Spleen (tissue), 11 donors: ENCODE measurements around the gene NDNF. TPM values are rescaled to one million over a fixed set of nuclear protein-coding genes. Genes with fewer than 3 reads are reported as not detected.

ENCODE experiments used
- DNase-seq: peaks from one replicate; pipeline ENCODE4 v3.0.0-alpha.2; 2020
- H3K27ac ChIP-seq, 8 donors: fragments of 200-600 bp; sonication (generic) in 7 of 8; 1 replicate in 4 of 8; 2 replicates in 4 of 8; pipeline versions ENCODE4 v1.5.0 to v1.8.0; 2016 to 2021; ENCODE audit warnings: inconsistent platforms in 4 of 8, mild to moderate bottlenecking in 4 of 8, moderate library complexity in 1 of 8
- H3K27me3 ChIP-seq, 7 donors: fragments of 200-600 bp; sonication (generic) in 6 of 7; replicated peaks in 1 of 7; 1 replicate in 4 of 7; 2 replicates in 3 of 7; pipeline versions ENCODE4 v1.5.0 to v1.8.0; 2016 to 2021; ENCODE audit warnings: inconsistent platforms in 3 of 7, mild to moderate bottlenecking in 1 of 7
- H3K36me3 ChIP-seq, 6 donors: fragments of 200-600 bp; sonication (generic) in 5 of 6; 1 replicate in 4 of 6; 2 replicates in 2 of 6; pipeline versions ENCODE4 v1.5.0 to v1.8.0; 2016 to 2021; ENCODE audit warnings: inconsistent platforms in 2 of 6
- H3K4me1 ChIP-seq, 6 donors: fragments of 200-600 bp; sonication (generic) in 5 of 6; 1 replicate in 3 of 6; 2 replicates in 3 of 6; pipeline versions ENCODE4 v1.5.0 to v1.8.0; 2016 to 2021; ENCODE audit warnings: inconsistent platforms in 3 of 6
- H3K4me3 ChIP-seq, 8 donors: fragments of 200-600 bp; sonication (generic) in 7 of 8; 1 replicate in 4 of 8; 2 replicates in 4 of 8; pipeline versions ENCODE4 v1.5.0 to v1.8.0; 2016 to 2021; ENCODE audit warnings: inconsistent platforms in 4 of 8, mild to moderate bottlenecking in 4 of 8, moderate library complexity in 2 of 8
- H3K9me3 ChIP-seq, 8 donors: fragments of 200-600 bp; sonication (generic) in 7 of 8; 1 replicate in 4 of 8; 2 replicates in 4 of 8; pipeline versions ENCODE4 v1.5.0 to v1.8.0; 2016 to 2021; ENCODE audit warnings: inconsistent platforms in 4 of 8
- POLR2A ChIP-seq, 3 donors: fragments of 450-650 bp; IDR thresholded peaks; one replicate each; pipeline ENCODE4 v1.5.1; 2017; ENCODE audit warnings: antibody characterized with exemption in 3 of 3, mild to moderate bottlenecking in 1 of 3
- POLR2AphosphoS5 ChIP-seq, 3 donors: sonication (generic); formaldehyde crosslinking; IDR thresholded peaks; one replicate each; pipeline ENCODE4 v1.5.1; 2017; ENCODE audit warnings: antibody characterized with exemption in 3 of 3
- WGBS, 5 donors: extraction: QIAGEN DNeasy Blood & Tissue Kit in 3 of 5; methylation state at CpG; one replicate each; pipeline versions ENCODE4 v1.1.5 to v1.1.7; 2013 to 2018; 5-methylcytosine and 5-hydroxymethylcytosine counted together
- intact Hi-C: fragments of 100-400 bp; cut with DNase I; formaldehyde crosslinking; loops from one replicate; pipeline ENCODE4 v1.15.0; 2023; ENCODE audit warnings: low total_unique reads
- polyA plus RNA-seq, 3 donors: library from polyadenylated mRNA; stranded (reverse); fragments of 200-250 nt; gene quantifications; one replicate each; pipeline ENCODE4 v1.2.1, GENCODE V29; 2013
- total RNA-seq, 7 donors: library from RNA; depleted of rRNA in 3 of 7; stranded (reverse); fragments of >200 nt in 3 of 7; fragmentation: NEBNext Ultra II Directional in 4 of 7; extraction: Animal tissue kit (Norgen Biotek cat#: 25700) in 4 of 7; gene quantifications; one replicate each; pipeline versions ENCODE4 v1.1.0 to v1.2.1, GENCODE V29; 2016 to 2021
- TF ChIP-seq, protein P1 (sequence below), 11 experiments: fragments of 200-600 bp in 7 of 11; fragments of 450-650 bp in 4 of 11; sonication (generic) in 4 of 11; IDR thresholded peaks in 8 of 11; conservative IDR thresholded peaks in 3 of 11; 1 replicate in 7 of 11; 2 replicates in 4 of 11; pipeline versions ENCODE4 v1.4.0 to v1.8.0; 2016 to 2021; ENCODE audit warnings: antibody characterized with exemption in 11 of 11, inconsistent platforms in 4 of 11, mild to moderate bottlenecking in 1 of 11
- donor health status: healthy with polysubstance abuse.
- donor health status: DM: no; HTN: no; CAD: no; lungs with moderate emphysema.
- donor health status: DM: no; HTN: no; CAD: no.
- donor health status: Bipolar disorder and iron deficiency.
- donor health status: healthy.
- donor health status: DM: no; HTN: no; CAD: no.
- donor health status: DM: yes; HTN: yes; CAD: no.

Gene NDNF
- total and polyA plus RNA-seq, 10 donors = 0.03 to 0.82 (median 0.20) TPM; not detected in 3

DNA sequence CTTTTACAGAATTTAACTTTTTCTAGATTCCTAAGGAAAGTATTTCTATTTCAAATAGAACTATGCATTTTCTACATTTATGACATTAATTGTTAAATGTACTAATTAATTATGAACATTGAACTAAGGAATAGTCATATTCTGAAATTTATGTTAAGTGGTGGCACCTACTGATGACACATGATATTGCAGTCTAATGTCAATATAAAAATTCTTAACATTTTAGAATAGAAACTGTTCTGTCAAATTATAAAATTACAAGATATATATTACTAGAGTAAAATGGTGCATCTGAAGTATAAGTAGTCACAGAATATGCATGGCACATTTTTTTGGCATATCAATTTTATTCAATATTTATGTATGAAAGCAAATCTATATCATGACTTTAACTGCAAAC, 40.2 kb upstream of the NDNF start:
- H3K27me3 ChIP-seq = no peaks in the 10 kb centered on the region
- H3K4me3 ChIP-seq = no peak overlapping the region
- H3K27ac ChIP-seq = no peak overlapping the region
- intact Hi-C loops = no loop called here
- H3K36me3 ChIP-seq = no peaks in the 10 kb centered on the region
- DNase-seq = no peak
- no peaks in the 10 kb centered on the region for H3K9me3 ChIP-seq
- H3K4me1 ChIP-seq = no peaks in the 10 kb centered on the region
- TF ChIP-seq POLR2A (IDR thresholded peaks at IDR 0.05) (no peak), POLR2AphosphoS5 (IDR thresholded peaks at IDR 0.05) (no peak)
- TF ChIP-seq, protein P1, sequence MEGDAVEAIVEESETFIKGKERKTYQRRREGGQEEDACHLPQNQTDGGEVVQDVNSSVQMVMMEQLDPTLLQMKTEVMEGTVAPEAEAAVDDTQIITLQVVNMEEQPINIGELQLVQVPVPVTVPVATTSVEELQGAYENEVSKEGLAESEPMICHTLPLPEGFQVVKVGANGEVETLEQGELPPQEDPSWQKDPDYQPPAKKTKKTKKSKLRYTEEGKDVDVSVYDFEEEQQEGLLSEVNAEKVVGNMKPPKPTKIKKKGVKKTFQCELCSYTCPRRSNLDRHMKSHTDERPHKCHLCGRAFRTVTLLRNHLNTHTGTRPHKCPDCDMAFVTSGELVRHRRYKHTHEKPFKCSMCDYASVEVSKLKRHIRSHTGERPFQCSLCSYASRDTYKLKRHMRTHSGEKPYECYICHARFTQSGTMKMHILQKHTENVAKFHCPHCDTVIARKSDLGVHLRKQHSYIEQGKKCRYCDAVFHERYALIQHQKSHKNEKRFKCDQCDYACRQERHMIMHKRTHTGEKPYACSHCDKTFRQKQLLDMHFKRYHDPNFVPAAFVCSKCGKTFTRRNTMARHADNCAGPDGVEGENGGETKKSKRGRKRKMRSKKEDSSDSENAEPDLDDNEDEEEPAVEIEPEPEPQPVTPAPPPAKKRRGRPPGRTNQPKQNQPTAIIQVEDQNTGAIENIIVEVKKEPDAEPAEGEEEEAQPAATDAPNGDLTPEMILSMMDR (IDR thresholded peaks at IDR 0.05 in 8 of 11, conservative IDR thresholded peaks at IDR 0.05 in 3 of 11) = peak in 7 of 11 experiments; percentile 9 to 54 (median 36)

DNA sequence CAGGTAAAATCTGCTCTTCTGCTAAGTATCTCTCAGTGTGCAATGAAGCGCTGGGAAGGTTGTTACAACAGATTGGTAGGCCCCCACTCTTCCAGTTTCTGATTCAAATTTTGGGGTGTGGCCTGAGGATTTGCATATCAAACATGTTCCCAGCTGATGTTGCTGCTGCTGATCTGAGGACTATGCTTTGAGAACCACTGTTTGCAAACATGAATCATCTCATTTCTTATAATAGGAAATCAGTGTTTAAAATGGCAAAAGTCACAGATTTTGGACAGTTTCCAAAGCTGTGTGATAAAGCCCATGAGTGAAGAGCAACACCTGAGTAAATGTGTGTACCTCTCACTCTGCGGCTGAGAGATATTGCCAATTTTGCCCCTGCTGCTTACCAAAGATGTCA, 36.2 kb upstream of the NDNF start:
- peaks cover 0 to 9% (median 0%) of the 10 kb centered on the region in 7 donors for H3K27me3 ChIP-seq
- WGBS, 5 donors = 89 to 100% (median 95%) methylated on average over 2 of the region's 2 CpGs
- H3K4me1 ChIP-seq = no peaks in the 10 kb centered on the region
- intact Hi-C loops = no loop called here
- no peak for DNase-seq
- no peak overlapping the region for H3K4me3 ChIP-seq
- H3K9me3 ChIP-seq = no peaks in the 10 kb centered on the region
- no peak overlapping the region for H3K27ac ChIP-seq
- TF ChIP-seq POLR2A (IDR thresholded peaks at IDR 0.05) (no peak), POLR2AphosphoS5 (IDR thresholded peaks at IDR 0.05) (no peak)
- TF ChIP-seq, protein P1 (IDR thresholded peaks at IDR 0.05 in 8 of 11, conservative IDR thresholded peaks at IDR 0.05 in 3 of 11) = no peak
- no peaks in the 10 kb centered on the region for H3K36me3 ChIP-seq

DNA sequence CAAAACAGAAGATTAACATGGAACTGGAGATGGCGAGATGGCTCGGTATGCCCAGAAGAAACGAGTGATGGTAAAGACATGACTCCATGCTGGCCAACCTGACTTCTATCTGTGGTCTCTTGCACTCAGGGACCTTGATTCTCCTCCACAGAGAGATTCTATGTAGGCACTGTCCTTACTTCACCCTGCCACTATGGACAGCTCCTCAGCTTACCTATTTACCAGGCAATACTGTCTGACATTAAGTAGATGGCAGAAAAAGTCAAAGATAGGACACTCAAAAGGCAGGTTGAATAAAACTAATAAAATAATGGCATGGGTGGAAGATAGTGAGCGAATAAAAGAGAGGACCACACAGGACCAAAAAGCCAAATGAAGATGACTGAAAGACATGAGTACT, 35.2 kb upstream of the NDNF start:
- H3K9me3 ChIP-seq = no peaks in the 10 kb centered on the region
- intact Hi-C loops = no loop called here
- WGBS, 5 donors = 84 to 95% (median 94%) methylated on average over 4 of the region's 4 CpGs
- H3K36me3 ChIP-seq = no peaks in the 10 kb centered on the region
- no peaks in the 10 kb centered on the region for H3K4me1 ChIP-seq
- no peak overlapping the region for H3K27ac ChIP-seq
- TF ChIP-seq, protein P1 (IDR thresholded peaks at IDR 0.05 in 8 of 11, conservative IDR thresholded peaks at IDR 0.05 in 3 of 11) = no peak
- no peak for TF ChIP-seq POLR2A (IDR thresholded peaks at IDR 0.05)
- no peak for TF ChIP-seq POLR2AphosphoS5 (IDR thresholded peaks at IDR 0.05)
- H3K27me3 ChIP-seq = peaks cover 0 to 9% (median 0%) of the 10 kb centered on the region in 7 donors
- no peak overlapping the region for H3K4me3 ChIP-seq
- DNase-seq = no peak

DNA sequence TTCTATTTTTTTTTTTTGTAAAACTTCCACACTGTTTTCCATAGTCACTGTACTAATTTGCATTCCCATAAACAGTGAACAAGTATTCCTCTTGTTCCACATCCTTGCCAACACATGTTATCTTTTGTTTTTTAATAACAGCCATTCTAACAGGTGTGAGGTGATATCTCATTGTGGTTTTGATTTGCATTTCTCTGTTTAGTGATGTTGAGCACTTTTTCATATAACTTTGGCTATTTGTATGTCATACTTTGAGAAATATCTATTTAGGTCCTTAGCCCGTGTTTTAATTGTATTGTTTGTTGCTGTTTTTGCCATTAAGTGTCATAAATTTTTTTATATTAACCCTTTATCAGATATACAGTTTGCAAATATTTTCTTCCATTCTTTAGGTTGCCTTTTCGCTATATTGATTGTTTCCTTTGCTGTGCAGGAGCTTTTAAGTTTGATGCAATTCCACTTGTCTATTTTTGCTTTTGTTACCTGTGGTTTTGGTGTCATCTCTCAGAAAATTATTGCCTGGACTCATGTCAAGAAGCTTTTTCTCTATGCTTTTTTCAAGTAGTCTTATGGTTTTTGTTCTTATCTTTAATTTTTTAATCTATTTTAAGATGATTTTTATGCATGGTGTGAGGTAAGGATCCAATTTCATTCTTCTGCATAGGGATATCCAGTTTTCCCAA, 27.9 kb upstream of the NDNF start:
- Histone ChIP-seq H3K4me1 (no peaks in the 10 kb centered on the region), H3K27me3 (no peaks in the 10 kb centered on the region), H3K4me3 (no peak overlapping the region), H3K27ac (no peak overlapping the region), H3K9me3 (no peaks in the 10 kb centered on the region), H3K36me3 (no peaks in the 10 kb centered on the region)
- intact Hi-C loops = no loop called here
- DNase-seq = no peak
- TF ChIP-seq, protein P1 (IDR thresholded peaks at IDR 0.05 in 8 of 11, conservative IDR thresholded peaks at IDR 0.05 in 3 of 11) = no peak
- TF ChIP-seq POLR2A (IDR thresholded peaks at IDR 0.05) = no peak
- no peak for TF ChIP-seq POLR2AphosphoS5 (IDR thresholded peaks at IDR 0.05)
- WGBS, 5 donors = 64 to 90% (median 77%) methylated on average over 2 of the region's 2 CpGs
